Osteocyte (in vitro differentiated cells): Measurements from ENCODE around the gene RNASE9. TPM values are rescaled to one million over a fixed set of nuclear protein-coding genes. Genes with fewer than 3 reads are reported as not detected.
"Not testable (repeated sequence)": the region's sequence is repeated elsewhere in the genome, so short reads cannot be mapped to it uniquely, and the experiment has no call there.

Experiments used
- DNase-seq: peaks from one replicate; pipeline ENCODE4 v3.0.0; 2021; ENCODE audit warnings: mixed read lengths; ENCODE audit not compliant: unreplicated experiment; ENCODE audit errors: extremely low spot score
- H3K27ac Mint-ChIP-seq: one replicate; pipeline ENCODE4 v1.8.0; 2021; ENCODE audit warnings: mild to moderate bottlenecking, mixed read lengths; ENCODE audit not compliant: unreplicated experiment
- H3K27me3 Mint-ChIP-seq: one replicate; pipeline ENCODE4 v1.8.0; 2021; ENCODE audit warnings: mixed read lengths; ENCODE audit not compliant: unreplicated experiment
- H3K36me3 Mint-ChIP-seq: one replicate; pipeline ENCODE4 v1.8.0; 2021; ENCODE audit warnings: mixed read lengths; ENCODE audit not compliant: unreplicated experiment
- H3K4me1 Mint-ChIP-seq: one replicate; pipeline ENCODE4 v1.8.0; 2021; ENCODE audit warnings: mixed read lengths; ENCODE audit not compliant: unreplicated experiment
- H3K4me3 Mint-ChIP-seq: one replicate; pipeline ENCODE4 v1.8.0; 2021; ENCODE audit warnings: mild to moderate bottlenecking, moderate library complexity, mixed read lengths; ENCODE audit not compliant: unreplicated experiment
- H3K9me3 Mint-ChIP-seq: one replicate; pipeline ENCODE4 v1.8.0; 2021; ENCODE audit warnings: mixed read lengths; ENCODE audit not compliant: unreplicated experiment
- total RNA-seq: library from RNA; stranded (reverse); gene quantifications from 2 replicates; pipeline ENCODE4 v1.2.1, GENCODE V29; 2021
- TF ChIP-seq, protein P1 (sequence below): fragments of 200-600 bp; sonication (generic); IDR thresholded peaks from 2 replicates; pipeline ENCODE4 v1.5.0; 2021; ENCODE audit warnings: antibody characterized with exemption, mild to moderate bottlenecking, moderate library complexity

Gene RNASE9
- total RNA-seq, 1 donor from 2014 or later, result not detected

DNA sequence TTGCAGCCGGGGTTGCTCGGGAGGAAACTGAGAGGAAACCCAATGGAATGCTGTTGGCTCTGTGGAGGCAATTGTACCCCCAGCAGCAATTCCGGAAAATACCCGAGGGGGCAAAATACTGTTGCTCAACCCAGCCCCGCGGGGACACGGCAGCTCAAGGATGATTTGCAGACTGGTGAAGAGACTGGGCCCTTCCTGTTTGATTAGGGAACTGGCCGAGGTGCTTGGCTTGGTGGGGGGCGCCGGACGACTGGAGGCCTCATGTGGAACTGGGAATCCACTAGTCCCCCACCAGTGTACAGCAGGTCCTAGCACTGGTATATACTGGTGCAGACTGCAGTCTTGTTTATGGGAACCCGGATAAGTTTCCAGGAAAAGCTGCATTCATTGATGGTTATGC, 40.7 kb upstream of the RNASE9 start:
- Mint-ChIP-seq H3K9me3 (no peaks in the 10 kb centered on the region), H3K36me3 (no peaks in the 10 kb centered on the region), H3K4me3 (no peak overlapping the region), H3K27me3 (no peaks in the 10 kb centered on the region), H3K27ac (no peak overlapping the region), H3K4me1 (no peaks in the 10 kb centered on the region)
- TF ChIP-seq, protein P1, sequence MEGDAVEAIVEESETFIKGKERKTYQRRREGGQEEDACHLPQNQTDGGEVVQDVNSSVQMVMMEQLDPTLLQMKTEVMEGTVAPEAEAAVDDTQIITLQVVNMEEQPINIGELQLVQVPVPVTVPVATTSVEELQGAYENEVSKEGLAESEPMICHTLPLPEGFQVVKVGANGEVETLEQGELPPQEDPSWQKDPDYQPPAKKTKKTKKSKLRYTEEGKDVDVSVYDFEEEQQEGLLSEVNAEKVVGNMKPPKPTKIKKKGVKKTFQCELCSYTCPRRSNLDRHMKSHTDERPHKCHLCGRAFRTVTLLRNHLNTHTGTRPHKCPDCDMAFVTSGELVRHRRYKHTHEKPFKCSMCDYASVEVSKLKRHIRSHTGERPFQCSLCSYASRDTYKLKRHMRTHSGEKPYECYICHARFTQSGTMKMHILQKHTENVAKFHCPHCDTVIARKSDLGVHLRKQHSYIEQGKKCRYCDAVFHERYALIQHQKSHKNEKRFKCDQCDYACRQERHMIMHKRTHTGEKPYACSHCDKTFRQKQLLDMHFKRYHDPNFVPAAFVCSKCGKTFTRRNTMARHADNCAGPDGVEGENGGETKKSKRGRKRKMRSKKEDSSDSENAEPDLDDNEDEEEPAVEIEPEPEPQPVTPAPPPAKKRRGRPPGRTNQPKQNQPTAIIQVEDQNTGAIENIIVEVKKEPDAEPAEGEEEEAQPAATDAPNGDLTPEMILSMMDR, result no peak
- DNase-seq, result no peak

DNA sequence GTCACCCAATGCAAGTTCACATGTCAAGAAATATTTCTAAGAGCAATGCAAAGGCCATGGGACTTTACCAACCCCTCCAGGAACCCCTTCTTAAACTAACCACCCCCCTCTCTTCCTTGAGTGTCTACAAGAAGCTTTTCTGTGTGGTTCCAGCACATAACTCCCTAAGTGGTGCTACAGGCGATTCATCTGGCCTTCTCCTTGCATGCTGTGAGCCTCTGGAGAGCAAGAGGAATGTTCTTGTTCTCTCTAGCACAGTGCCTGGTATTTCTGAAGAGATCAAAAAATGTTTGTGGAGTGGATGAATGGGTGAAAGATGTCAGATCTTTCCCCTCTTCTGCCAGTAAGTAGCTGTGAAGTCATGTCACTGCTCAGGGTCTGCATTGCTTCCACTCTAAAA, 36.3 kb upstream of the RNASE9 start:
- no peaks in the 10 kb centered on the region for H3K27me3 Mint-ChIP-seq
- DNase-seq, result no peak
- H3K4me1 Mint-ChIP-seq, result no peaks in the 10 kb centered on the region
- H3K27ac Mint-ChIP-seq, result no peak overlapping the region
- no peak overlapping the region for H3K4me3 Mint-ChIP-seq
- TF ChIP-seq, protein P1, result no peak
- H3K36me3 Mint-ChIP-seq, result no peaks in the 10 kb centered on the region
- H3K9me3 Mint-ChIP-seq, result no peaks in the 10 kb centered on the region

DNA sequence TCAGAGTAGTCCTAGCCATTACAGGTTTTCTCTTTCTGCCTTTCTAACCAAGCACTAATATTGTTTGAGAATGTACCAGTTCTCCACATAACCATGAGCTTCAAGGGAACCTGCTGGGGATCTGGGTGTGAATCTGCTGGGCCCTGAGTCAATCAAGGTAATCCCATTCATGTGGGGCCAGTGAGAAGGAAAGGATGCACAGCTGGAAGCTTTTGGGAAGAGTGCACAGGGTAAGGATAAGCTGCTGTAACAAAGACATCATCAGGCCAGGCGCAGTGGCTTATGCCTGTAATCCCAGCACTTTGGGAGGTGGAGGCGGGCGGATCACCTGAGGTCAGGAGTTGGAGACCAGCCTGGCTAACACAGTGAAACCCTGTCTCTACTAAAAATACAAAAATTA, 34.9 kb upstream of the RNASE9 start:
- H3K27ac Mint-ChIP-seq, H3K9me3 Mint-ChIP-seq, DNase-seq, H3K4me1 Mint-ChIP-seq, H3K4me3 Mint-ChIP-seq, H3K36me3 Mint-ChIP-seq, H3K27me3 Mint-ChIP-seq: not testable (repeated sequence)

DNA sequence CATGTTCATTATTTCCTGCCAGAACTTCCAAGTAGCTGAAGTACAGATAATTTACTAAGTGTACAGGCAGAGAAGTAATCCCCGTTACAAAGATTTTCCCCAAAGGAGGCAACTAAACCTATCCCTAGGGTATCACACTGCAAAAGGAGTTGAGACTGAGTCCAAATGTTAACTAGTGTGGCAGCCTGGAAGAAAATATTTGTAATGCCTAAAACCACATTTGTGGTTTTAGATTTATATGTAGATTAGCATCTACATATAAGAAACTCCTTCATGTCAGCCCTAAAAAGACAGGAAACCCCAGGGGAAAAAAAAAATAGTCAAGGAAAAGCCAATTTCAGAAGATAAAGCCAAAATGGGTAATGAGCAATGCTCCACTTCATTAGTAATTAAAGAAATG, 31.7 kb upstream of the RNASE9 start:
- DNase-seq, result no peak
- no peak overlapping the region for H3K27ac Mint-ChIP-seq
- no peaks in the 10 kb centered on the region for H3K9me3 Mint-ChIP-seq
- TF ChIP-seq, protein P1, result no peak
- H3K4me3 Mint-ChIP-seq, result no peak overlapping the region
- no peaks in the 10 kb centered on the region for H3K36me3 Mint-ChIP-seq
- H3K4me1 Mint-ChIP-seq, result no peaks in the 10 kb centered on the region
- peaks cover 6% of the 10 kb centered on the region for H3K27me3 Mint-ChIP-seq

DNA sequence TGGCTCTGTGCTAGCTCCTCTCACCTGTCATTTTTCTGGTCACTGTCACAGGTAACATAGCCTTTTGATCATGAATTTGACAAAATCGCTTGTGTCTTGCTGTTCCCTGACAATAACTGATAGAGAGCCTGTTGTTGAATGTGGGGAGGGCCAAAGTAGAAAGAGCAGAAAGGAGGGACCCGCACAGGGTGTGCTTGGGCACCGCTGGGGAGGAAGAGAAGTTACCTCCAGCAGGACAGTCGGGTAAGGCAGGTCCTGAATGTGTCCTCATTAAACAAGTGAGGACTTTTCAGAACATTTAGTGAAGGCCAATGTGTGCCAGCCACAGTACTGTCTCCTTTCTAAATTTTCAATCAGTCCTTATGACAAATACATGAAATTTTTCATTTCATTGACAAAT, 30.4 kb upstream of the RNASE9 start, which contains the start of gene RNASE12:
TSS of gene RNASE12 (minus strand) at position 142 of the 400 bp plus-strand sequence. CDS start 653 bp downstream, outside the sequence.
- no peak for DNase-seq
- Mint-ChIP-seq H3K9me3 (no peaks in the 10 kb centered on the region), H3K36me3 (no peaks in the 10 kb centered on the region), H3K4me1 (no peaks in the 10 kb centered on the region), H3K27ac (no peak within 1 kb of the TSS), H3K27me3 (peaks cover 6% of the 10 kb centered on the region), H3K4me3 (no peak within 1 kb of the TSS)
- TF ChIP-seq, protein P1, result no peak
